OCI-LY1 (cell line): ENCODE measurements around the gene PLVAP.

ENCODE experiments used
- H2AFZ ChIP-seq: fragments of 200-600 bp; sonication (generic), shearing (Covaris generic); 2 replicates; pipeline ENCODE4 v1.6.0; 2014; ENCODE audit warnings: antibody characterized with exemption, mild to moderate bottlenecking, low read length
- H3F3A ChIP-seq: fragments of 200-600 bp; sonication (generic), shearing (Covaris generic); 2 replicates; pipeline ENCODE4 v1.6.0; 2014; ENCODE audit warnings: mild to moderate bottlenecking, antibody characterized with exemption, low read length, moderate library complexity; ENCODE audit not compliant: insufficient read depth
- H3K27ac ChIP-seq: fragments of 200-600 bp; sonication (generic); 2 replicates; pipeline ENCODE4 v1.5.1; 2014; ENCODE audit warnings: low read length, mixed run types, mild to moderate bottlenecking, low read depth; ENCODE audit not compliant: poor library complexity, severe bottlenecking
- H3K27me3 ChIP-seq: fragments of 200-600 bp; sonication (generic); 2 replicates; pipeline ENCODE4 v1.6.0; 2014; ENCODE audit warnings: antibody characterized with exemption, mild to moderate bottlenecking, low read length, moderate library complexity; ENCODE audit not compliant: insufficient read depth
- H3K36me3 ChIP-seq: fragments of 200-600 bp; sonication (generic); 2 replicates; pipeline ENCODE4 v1.6.1; 2014; ENCODE audit warnings: mild to moderate bottlenecking, antibody characterized with exemption, low read length, moderate library complexity, mixed read lengths; ENCODE audit not compliant: insufficient read depth
- H3K4me1 ChIP-seq: fragments of 200-600 bp; sonication (generic); 2 replicates; pipeline ENCODE4 v1.5.1; 2014; ENCODE audit warnings: mild to moderate bottlenecking, low read length, moderate library complexity; ENCODE audit not compliant: insufficient read depth, severe bottlenecking
- H3K4me2 ChIP-seq: fragments of 200-600 bp; sonication (generic), shearing (Covaris generic); 2 replicates; pipeline ENCODE4 v1.6.1; 2014; ENCODE audit warnings: low read length
- H3K4me3 ChIP-seq: fragments of 200-600 bp; sonication (generic); 2 replicates; pipeline ENCODE4 v1.5.1; 2014; ENCODE audit warnings: low read length, low read depth, mild to moderate bottlenecking, mixed read lengths; ENCODE audit not compliant: poor library complexity, severe bottlenecking
- H3K79me2 ChIP-seq: fragments of 200-600 bp; shearing (Covaris generic); 2 replicates; pipeline ENCODE4 v1.6.1; 2016; ENCODE audit warnings: mixed run types, low read length, mixed read lengths; ENCODE audit not compliant: insufficient read depth
- H3K9ac ChIP-seq: fragments of 200-600 bp; sonication (generic), shearing (Covaris generic); 2 replicates; pipeline ENCODE4 v1.6.1; 2014; ENCODE audit warnings: mild to moderate bottlenecking, low read length, mixed read lengths
- H3K9me2 ChIP-seq: fragments of 200-600 bp; sonication (generic), shearing (Covaris generic); 2 replicates; pipeline ENCODE4 v1.6.1; 2014; ENCODE audit warnings: low read depth, mild to moderate bottlenecking, low read length, mixed read lengths
- H3K9me3 ChIP-seq: fragments of 200-600 bp; shearing (Covaris generic); 2 replicates; pipeline ENCODE4 v1.6.1; 2014; ENCODE audit warnings: low read length, mixed read lengths
- H4K20me1 ChIP-seq: fragments of 200-600 bp; sonication (generic), shearing (Covaris generic); 2 replicates; pipeline ENCODE4 v1.6.0; 2016; ENCODE audit warnings: mild to moderate bottlenecking, low read length; ENCODE audit not compliant: insufficient read depth
- CTCF ChIP-seq: fragments of 200-600 bp; sonication (generic), shearing (Covaris generic); IDR thresholded peaks from 2 replicates; pipeline ENCODE4 v1.5.1; 2017; ENCODE audit warnings: mild to moderate bottlenecking, antibody characterized with exemption, low read length, moderate library complexity, mixed read lengths
- EZH2 ChIP-seq: fragments of 200-600 bp; sonication (generic), shearing (Covaris generic); IDR thresholded peaks from 2 replicates; pipeline ENCODE4 v1.8.0; 2017; ENCODE audit warnings: borderline replicate concordance, mixed run types, mild to moderate bottlenecking, antibody characterized with exemption, low read length, moderate library complexity, mixed read lengths

Gene PLVAP

GRCh38 chr19:17339088-17339741 lies 37.9 kb downstream of the PLVAP start:
- Histone ChIP-seq H3K9me3 (no peaks in the 10 kb centered on the region), H3K27me3 (no peaks in the 10 kb centered on the region), H3K36me3 (peaks cover 36% of the 10 kb centered on the region), H3K4me2 (peak overlapping the region; percentile 82), H3K9me2 (no peaks in the 10 kb centered on the region), H3F3A (no peaks in the 10 kb centered on the region; the same call in 1 of the 2 replicates), H4K20me1 (no peaks in the 10 kb centered on the region), H3K27ac (no peak overlapping the region), H2AFZ (no peak overlapping the region), H3K4me1 (peaks cover 23% of the 10 kb centered on the region), H3K9ac (no peak overlapping the region; the same call in 1 of the 2 replicates), H3K4me3 (peak overlapping the region; percentile 90), H3K79me2 (no peaks in the 10 kb centered on the region)
- TF ChIP-seq CTCF: no peak
- no peak for TF ChIP-seq EZH2

- Histone ChIP-seq H3K4me3 (peak overlapping the region; percentile 90), H3K9me3 (no peaks in the 10 kb centered on the region), H3F3A (no peaks in the 10 kb centered on the region), H4K20me1 (no peaks in the 10 kb centered on the region), H3K9me2 (no peaks in the 10 kb centered on the region), H3K27me3 (no peaks in the 10 kb centered on the region), H3K9ac (peak overlapping the region; percentile 84), H2AFZ (no peak overlapping the region), H3K4me2 (peak overlapping the region; percentile 82), H3K27ac (peak overlapping the region; percentile 0), H3K4me1 (peaks cover 28% of the 10 kb centered on the region), H3K36me3 (peaks cover 31% of the 10 kb centered on the region), H3K79me2 (no peaks in the 10 kb centered on the region)
- TF ChIP-seq EZH2 (no peak), CTCF (no peak)
Observed at GRCh38 chr19:17338433-17339078, 38.6 kb downstream of the PLVAP start.

- peak overlapping the region; percentile 82 for H3K4me2 ChIP-seq
- H3K36me3 ChIP-seq: peaks cover 35% of the 10 kb centered on the region
- H3K4me3 ChIP-seq: peak overlapping the region; percentile 90
- no peaks in the 10 kb centered on the region for H3F3A ChIP-seq
- H3K9me3 ChIP-seq: no peaks in the 10 kb centered on the region
- H3K9me2 ChIP-seq: no peaks in the 10 kb centered on the region
- no peaks in the 10 kb centered on the region for H4K20me1 ChIP-seq
- no peak overlapping the region for H2AFZ ChIP-seq
- peaks cover 28% of the 10 kb centered on the region for H3K4me1 ChIP-seq
- H3K9ac ChIP-seq: peak overlapping the region; percentile 84
- no peaks in the 10 kb centered on the region for H3K79me2 ChIP-seq
- H3K27ac ChIP-seq: peak overlapping the region; percentile 85
- TF ChIP-seq EZH2 (no peak), CTCF (no peak)
- H3K27me3 ChIP-seq: no peaks in the 10 kb centered on the region; the same call in 1 of the 2 replicates
Observed at GRCh38 chr19:17337675-17338432, 39.3 kb downstream of the PLVAP start.
